OCI-LY7 (cell line): Measurements from ENCODE around the gene HRH2. TPM values are rescaled to one million over a fixed set of nuclear protein-coding genes. Genes with fewer than 3 reads are reported as not detected.

Experiments used
- BruUV-seq: library from RNA; stranded (reverse); fragments of 400-500 nt; replicated peaks from 2 replicates; lab custom pipeline; 2021; lab: Mats Ljungman, UMichigan
- CTCF ChIA-PET: fragments of 300-600 bp; sonication (Branson Sonifier 250); formaldehyde crosslinking; loops from one replicate; lab custom pipeline; 2022; ENCODE audit warnings: antibody characterized with exemption; ENCODE audit not compliant: unreplicated experiment; lab: Charles Lee
- POLR2A ChIA-PET: fragments of 300-600 bp; sonication (Branson Sonifier 250); formaldehyde crosslinking; loops from one replicate; lab custom pipeline; 2022; ENCODE audit warnings: antibody characterized with exemption; lab: Charles Lee
- DNase-seq: peaks from one replicate; pipeline ENCODE4 v3.0.0-alpha.2; 2015; ENCODE audit warnings: low spot score
- H2AFZ ChIP-seq: fragments of 200-600 bp; sonication (generic), shearing (Covaris generic); 2 replicates; pipeline ENCODE4 v1.6.1; 2014; ENCODE audit warnings: mild to moderate bottlenecking, antibody characterized with exemption, low read length, moderate library complexity
- H3K27ac ChIP-seq: fragments of 200-600 bp; sonication (generic); 2 replicates; pipeline ENCODE4 v1.5.1; 2014; ENCODE audit warnings: mixed run types, low read depth, mild to moderate bottlenecking, moderate library complexity, low read length, inconsistent platforms; ENCODE audit not compliant: poor library complexity, severe bottlenecking
- H3K36me3 ChIP-seq: fragments of 200-600 bp; sonication (generic); 2 replicates; pipeline ENCODE4 v1.6.1; 2014; ENCODE audit warnings: mild to moderate bottlenecking, antibody characterized with exemption, low read length, moderate library complexity, mixed read lengths; ENCODE audit not compliant: insufficient read depth
- H3K4me1 ChIP-seq: fragments of 200-600 bp; sonication (generic); 2 replicates; pipeline ENCODE4 v1.5.1; 2014; ENCODE audit warnings: mild to moderate bottlenecking, low read length; ENCODE audit not compliant: insufficient read depth, poor library complexity, severe bottlenecking
- H3K4me2 ChIP-seq: fragments of 200-600 bp; sonication (generic); 2 replicates; pipeline ENCODE4 v1.6.1; 2014; ENCODE audit warnings: mild to moderate bottlenecking, low read length
- H3K4me3 ChIP-seq: fragments of 200-600 bp; sonication (generic); 2 replicates; pipeline ENCODE4 v1.5.1; 2014; ENCODE audit warnings: mild to moderate bottlenecking, low read depth, low read length; ENCODE audit not compliant: poor library complexity, severe bottlenecking
- H3K79me2 ChIP-seq: fragments of 200-600 bp; sonication (generic); 2 replicates; pipeline ENCODE4 v1.6.1; 2016; ENCODE audit warnings: low read depth, mild to moderate bottlenecking, low read length, moderate library complexity, mixed read lengths; ENCODE audit not compliant: insufficient read depth
- H3K9me2 ChIP-seq: fragments of 200-600 bp; sonication (generic); 2 replicates; pipeline ENCODE4 v1.6.1; 2016; ENCODE audit warnings: mild to moderate bottlenecking, low read length, mixed read lengths; ENCODE audit not compliant: insufficient read depth
- H3K9me3 ChIP-seq: fragments of 200-600 bp; sonication (generic); 2 replicates; pipeline ENCODE4 v1.6.1; 2014; ENCODE audit warnings: mild to moderate bottlenecking, mixed run types, low read length, mixed read lengths
- H4K20me1 ChIP-seq: fragments of 200-600 bp; sonication (generic); 2 replicates; pipeline ENCODE4 v1.6.1; 2014; ENCODE audit warnings: mild to moderate bottlenecking, antibody characterized with exemption, low read length, moderate library complexity, mixed read lengths; ENCODE audit not compliant: insufficient read depth
- EZH2phosphoT487 ChIP-seq: fragments of 200-600 bp; sonication (generic); IDR thresholded peaks from 2 replicates; pipeline ENCODE4 v1.6.1; 2018; ENCODE audit warnings: low read depth, borderline replicate concordance, mild to moderate bottlenecking, mixed run types, antibody characterized with exemption, low read length, moderate library complexity, mixed read lengths
- intact Hi-C: fragments of 100-400 bp; cut with micrococcal nuclease; formaldehyde crosslinking; loops from one replicate; pipeline ENCODE4 v1.10.0; 2022; ENCODE audit not compliant: unreplicated experiment
- total RNA-seq, 2 experiments: library from RNA; depleted of rRNA in 1 of 2; stranded (reverse); fragments of >200 nt in 1 of 2; shearing (Covaris generic) in 1 of 2; gene quantifications; 2 replicates each; pipeline ENCODE4 v1.2.3, GENCODE V29; 2014 to 2022
- TF ChIP-seq, protein P1 (sequence below): fragments of 200-600 bp; sonication (generic); conservative IDR thresholded peaks from 2 replicates; pipeline ENCODE4 v1.5.1; 2014; ENCODE audit warnings: mild to moderate bottlenecking, antibody characterized with exemption, low read length, moderate library complexity, mixed read lengths

The HRH2 gene
- total RNA-seq, 2 experiments from 2014 or later: not detected

DNA sequence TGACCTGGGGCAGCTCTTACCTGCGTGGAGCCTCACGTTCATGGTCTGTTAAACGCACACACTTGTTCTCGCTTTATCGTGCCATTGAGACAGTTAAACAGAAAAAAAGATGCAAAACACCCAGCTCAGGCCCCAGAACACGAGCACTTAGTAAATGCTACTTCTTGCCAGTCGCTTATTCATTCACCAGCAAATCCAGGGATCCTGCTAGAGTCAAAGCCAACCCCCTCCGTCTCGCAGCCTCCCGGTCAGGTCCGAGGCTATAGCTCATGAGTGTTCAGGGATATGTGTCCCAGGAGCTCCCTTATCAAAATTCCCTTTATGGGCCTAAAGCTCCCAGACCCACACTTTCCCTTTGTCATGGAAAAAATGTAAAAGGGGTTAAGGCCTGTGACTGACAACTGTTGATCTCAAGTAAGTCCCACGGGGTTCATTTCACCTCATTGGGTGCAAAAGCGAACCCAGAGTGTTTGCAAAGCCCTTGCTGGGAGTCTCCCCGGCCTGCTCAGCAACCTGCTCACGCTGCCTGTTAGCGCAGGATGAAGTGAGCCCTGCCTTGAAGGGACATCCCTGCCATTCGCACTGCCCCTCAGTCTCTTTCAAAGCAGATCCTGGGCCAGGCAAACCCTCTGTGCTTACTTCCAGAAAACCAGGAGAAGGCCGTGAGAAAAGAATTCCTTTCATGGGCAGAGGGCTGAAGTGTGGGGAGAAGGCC is 40.7 kb downstream of the HRH2 start:
- Histone ChIP-seq H3K36me3 (no peaks in the 10 kb centered on the region), H4K20me1 (no peaks in the 10 kb centered on the region), H3K4me2 (no peak overlapping the region), H3K27ac (no peak overlapping the region), H3K4me3 (no peak overlapping the region), H3K79me2 (no peaks in the 10 kb centered on the region), H2AFZ (no peak overlapping the region), H3K9me3 (no peaks in the 10 kb centered on the region), H3K4me1 (no peaks in the 10 kb centered on the region), H3K9me2 (no peaks in the 10 kb centered on the region)
- ChIA-PET POLR2A (no interaction called here), CTCF (no interaction called here)
- TF ChIP-seq, protein P1, sequence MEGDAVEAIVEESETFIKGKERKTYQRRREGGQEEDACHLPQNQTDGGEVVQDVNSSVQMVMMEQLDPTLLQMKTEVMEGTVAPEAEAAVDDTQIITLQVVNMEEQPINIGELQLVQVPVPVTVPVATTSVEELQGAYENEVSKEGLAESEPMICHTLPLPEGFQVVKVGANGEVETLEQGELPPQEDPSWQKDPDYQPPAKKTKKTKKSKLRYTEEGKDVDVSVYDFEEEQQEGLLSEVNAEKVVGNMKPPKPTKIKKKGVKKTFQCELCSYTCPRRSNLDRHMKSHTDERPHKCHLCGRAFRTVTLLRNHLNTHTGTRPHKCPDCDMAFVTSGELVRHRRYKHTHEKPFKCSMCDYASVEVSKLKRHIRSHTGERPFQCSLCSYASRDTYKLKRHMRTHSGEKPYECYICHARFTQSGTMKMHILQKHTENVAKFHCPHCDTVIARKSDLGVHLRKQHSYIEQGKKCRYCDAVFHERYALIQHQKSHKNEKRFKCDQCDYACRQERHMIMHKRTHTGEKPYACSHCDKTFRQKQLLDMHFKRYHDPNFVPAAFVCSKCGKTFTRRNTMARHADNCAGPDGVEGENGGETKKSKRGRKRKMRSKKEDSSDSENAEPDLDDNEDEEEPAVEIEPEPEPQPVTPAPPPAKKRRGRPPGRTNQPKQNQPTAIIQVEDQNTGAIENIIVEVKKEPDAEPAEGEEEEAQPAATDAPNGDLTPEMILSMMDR: no peak
- TF ChIP-seq EZH2phosphoT487: no peak
- intact Hi-C loops: no loop called here
- no TSS peak for BruUV-seq
- no peak for DNase-seq

DNA sequence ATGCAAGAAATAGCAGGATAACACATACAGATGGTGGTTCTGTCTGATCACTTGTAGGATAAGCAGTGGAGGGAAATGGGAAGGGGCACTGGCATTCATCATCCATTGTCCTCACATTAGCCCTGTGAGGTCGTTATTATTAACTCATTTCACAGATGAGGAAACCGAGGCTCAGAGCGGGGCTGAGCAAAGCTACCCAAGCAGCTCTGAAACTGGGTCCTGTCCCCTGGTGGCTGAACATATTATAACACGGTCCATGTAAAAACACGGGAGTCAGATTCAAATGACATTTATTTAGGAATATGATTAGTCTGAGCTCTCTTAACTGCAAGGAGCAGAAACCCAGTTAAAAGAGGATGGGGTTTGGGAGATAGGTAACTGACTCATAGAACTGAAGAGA is 43.1 kb downstream of the HRH2 start:
- no TSS peak for BruUV-seq
- no peak overlapping the region for H2AFZ ChIP-seq
- no peak overlapping the region for H3K27ac ChIP-seq
- no peaks in the 10 kb centered on the region for H4K20me1 ChIP-seq
- H3K4me3 ChIP-seq: no peak overlapping the region
- no peak for TF ChIP-seq EZH2phosphoT487
- TF ChIP-seq, protein P1: peak; percentile 76
- no peaks in the 10 kb centered on the region for H3K36me3 ChIP-seq
- CTCF ChIA-PET: no interaction called here
- H3K9me2 ChIP-seq: no peaks in the 10 kb centered on the region
- H3K4me2 ChIP-seq: no peak overlapping the region
- intact Hi-C loops: loop anchor here (5.0 kb wide), 1 partner anchor 749 kb away; no protein-coding TSS in a partner anchor
- POLR2A ChIA-PET: interaction anchor here (1.3 kb wide), 1 partner anchor 11 kb away, joined by 6 read pairs; no protein-coding TSS in a partner anchor
- no peaks in the 10 kb centered on the region for H3K79me2 ChIP-seq
- no peaks in the 10 kb centered on the region for H3K9me3 ChIP-seq
- DNase-seq: peak; percentile 11
- no peaks in the 10 kb centered on the region for H3K4me1 ChIP-seq

DNA sequence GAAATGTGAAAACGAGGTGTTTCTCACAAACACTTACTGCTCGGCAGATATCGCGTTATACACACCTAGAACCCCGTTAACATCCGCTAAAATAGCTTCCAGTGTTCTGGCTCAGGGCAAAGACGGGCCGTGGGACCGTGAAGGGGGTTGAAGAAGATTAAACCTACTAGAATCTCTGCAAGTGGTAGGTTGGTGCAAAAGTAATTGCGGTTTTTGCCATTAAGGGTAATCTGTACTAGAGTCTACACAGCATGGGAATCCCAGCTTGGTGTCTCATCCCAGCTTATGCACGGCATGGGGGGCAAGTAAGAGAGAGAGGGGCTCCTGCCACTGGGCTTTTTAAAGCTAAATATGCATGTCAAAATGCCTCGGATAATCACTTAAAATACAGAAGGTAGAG is 43.9 kb downstream of the HRH2 start:
- Histone ChIP-seq H3K79me2 (no peaks in the 10 kb centered on the region), H4K20me1 (no peaks in the 10 kb centered on the region), H3K27ac (no peak overlapping the region), H3K4me1 (no peaks in the 10 kb centered on the region), H3K36me3 (no peaks in the 10 kb centered on the region), H3K9me2 (no peaks in the 10 kb centered on the region), H2AFZ (no peak overlapping the region), H3K4me3 (no peak overlapping the region), H3K9me3 (no peaks in the 10 kb centered on the region), H3K4me2 (no peak overlapping the region)
- TF ChIP-seq EZH2phosphoT487: no peak
- TF ChIP-seq, protein P1: no peak
- no TSS peak for BruUV-seq
- intact Hi-C loops: loop anchor here (5.0 kb wide), 1 partner anchor 749 kb away; no protein-coding TSS in a partner anchor
- ChIA-PET POLR2A (interaction anchor here (0.6 to 1.3 kb wide), 2 partner anchors 12 to 951 kb away, joined by 3 to 6 read pairs; no protein-coding TSS in a partner anchor), CTCF (no interaction called here)
- no peak for DNase-seq
